ENCODE data around the gene LXN.

DNA sequence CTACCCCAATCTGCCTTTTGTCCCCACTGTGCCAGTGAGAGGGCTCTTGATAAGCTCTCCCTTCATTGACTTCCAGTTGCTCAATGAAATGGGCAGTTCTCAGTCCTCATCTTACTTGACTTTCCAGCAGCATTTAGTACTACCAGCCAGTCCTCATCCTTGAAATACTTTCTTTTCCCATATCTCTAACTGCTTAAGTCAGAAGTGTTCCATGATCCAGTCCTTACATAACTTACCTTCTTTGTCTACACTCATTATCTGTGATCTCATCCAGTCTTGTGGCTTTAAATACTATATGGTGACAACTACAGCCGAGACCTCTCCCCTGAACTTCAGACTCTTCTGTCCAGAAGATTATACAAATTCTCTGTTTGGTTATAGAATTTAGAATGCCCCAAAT lies 31.1 kb upstream of the LXN start:
- TF ChIP-seq POLR2A (IDR thresholded peaks at IDR 0.05; ENCODE audit: low read depth, low read length) = no peak
- TF ChIP-seq TAF1 (IDR thresholded peaks at IDR 0.05; ENCODE audit: low read depth, low read length) = no peak
- TF ChIP-seq POLR2AphosphoS5 (IDR thresholded peaks at IDR 0.05; ENCODE audit: low read depth, low read length) = no peak
- TF ChIP-seq POU2F2 (IDR thresholded peaks at IDR 0.05; ENCODE audit: low read depth, low read length) = no peak
